GM18526 (cell line): ENCODE results near the gene CMTM8.

ENCODE experiments used
- POLR2A ChIP-seq: IDR thresholded peaks from 3 replicates; pipeline ENCODE4 v1.6.1; 2011; ENCODE audit not compliant: insufficient read length; ENCODE audit errors: extremely low read depth

CMTM8 gene

DNA sequence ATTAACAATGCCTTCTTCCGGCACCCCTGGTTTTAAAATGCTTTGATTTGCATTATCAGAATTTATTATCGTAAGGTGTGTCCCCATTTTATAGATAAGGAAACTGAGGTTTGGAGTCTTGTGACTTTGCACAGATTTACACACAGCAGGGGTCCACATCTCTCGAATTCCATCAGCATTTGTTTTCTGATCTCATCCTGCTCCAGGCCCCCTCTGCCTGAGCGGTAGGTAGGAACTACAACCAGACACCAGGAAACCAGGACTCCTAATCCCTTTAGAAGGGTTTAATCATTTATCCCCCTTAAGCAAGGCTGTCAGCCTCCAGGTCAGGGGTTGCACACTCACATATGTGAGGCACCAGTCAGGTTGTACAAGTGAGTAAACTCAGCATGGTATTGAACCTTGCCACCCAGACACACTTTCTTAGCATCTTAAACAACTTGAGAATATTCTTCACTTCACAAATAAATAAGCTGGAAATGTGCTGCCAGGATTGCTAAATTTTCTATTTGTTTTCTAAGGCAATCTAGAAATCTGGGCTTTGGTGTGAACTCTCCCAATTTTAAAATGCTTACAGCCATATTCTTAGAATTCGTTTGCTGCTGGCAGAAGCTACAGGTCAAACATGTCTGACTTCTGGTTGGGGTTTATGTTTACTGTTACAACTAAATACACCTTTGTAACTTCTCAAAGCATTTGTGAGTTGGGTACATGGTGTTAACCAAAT, 121.4 kb downstream of the CMTM8 start:
- TF ChIP-seq POLR2A = no peak

DNA sequence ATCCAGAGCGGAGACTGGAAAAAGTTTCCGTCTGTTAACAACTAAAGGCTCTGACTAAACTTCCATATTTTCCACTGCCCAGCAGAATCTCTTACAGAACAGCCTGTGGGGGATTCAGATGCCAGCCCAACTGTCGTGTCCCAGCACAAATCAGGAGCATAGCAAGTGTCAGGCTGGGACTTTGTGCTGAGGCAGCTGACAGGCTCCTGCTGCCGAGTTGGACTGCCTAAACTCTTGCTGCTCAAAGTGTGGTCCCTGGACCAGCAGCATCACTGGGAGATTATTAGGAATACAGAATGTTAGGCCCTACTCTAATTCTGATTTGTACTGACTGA, 122.0 kb downstream of the CMTM8 start:
- TF ChIP-seq POLR2A = no peak

DNA sequence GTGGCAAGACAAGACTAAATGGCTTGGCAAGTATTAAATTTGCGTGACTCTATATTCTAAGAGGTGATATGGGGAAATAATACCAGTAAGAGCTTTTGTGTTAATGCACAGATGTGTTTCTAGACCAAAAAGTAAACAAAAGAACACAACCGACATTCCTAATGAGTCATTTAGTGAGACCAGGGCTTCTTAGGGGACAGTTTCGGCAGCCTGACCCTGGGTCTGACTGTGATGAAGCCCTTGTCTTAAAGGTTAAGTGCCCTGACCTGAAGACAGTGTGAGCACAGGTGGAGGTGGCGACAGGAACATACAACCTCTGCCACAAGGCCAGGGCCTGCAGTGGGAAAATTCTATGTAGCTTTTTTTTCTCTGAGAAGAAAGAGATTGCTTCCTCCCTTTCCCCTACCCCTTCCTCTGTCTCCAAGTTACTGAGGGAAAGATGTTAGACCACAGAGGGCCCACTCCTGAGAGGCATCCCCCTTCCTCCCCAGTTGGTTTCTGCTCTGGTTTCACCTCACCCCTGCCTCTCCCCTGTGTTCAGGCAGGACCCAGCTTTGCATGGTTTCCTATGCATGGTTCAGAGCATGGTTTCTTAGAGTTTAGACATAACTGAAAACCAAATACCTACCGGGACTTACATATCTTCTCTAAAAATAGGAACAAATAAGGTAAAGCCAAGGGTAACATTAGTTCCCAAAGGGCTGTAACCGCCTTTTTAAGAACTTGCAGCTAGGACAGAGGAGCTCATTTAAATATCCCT, 128.3 kb downstream of the CMTM8 start:
- no peak for TF ChIP-seq POLR2A

DNA sequence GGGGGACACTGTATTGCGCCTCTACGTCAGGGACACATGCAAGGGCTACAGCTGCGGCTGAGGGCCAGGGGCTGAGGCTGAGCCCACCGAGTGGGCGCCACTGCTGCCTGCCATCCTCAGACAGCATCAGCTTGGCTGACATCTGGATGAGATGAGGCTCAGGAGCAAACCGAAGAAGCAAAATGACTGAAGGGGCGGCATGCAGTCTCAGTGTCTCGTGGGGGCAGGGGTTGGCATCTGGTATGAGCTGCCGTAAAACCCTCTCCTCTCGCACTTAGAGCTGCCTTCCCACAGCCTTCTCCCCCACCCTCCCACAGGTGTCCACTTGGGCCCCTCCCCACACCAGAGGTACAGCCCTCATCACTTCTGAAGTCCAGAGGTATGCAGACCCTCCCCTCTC, 129.0 kb downstream of the CMTM8 start:
- no peak for TF ChIP-seq POLR2A

DNA sequence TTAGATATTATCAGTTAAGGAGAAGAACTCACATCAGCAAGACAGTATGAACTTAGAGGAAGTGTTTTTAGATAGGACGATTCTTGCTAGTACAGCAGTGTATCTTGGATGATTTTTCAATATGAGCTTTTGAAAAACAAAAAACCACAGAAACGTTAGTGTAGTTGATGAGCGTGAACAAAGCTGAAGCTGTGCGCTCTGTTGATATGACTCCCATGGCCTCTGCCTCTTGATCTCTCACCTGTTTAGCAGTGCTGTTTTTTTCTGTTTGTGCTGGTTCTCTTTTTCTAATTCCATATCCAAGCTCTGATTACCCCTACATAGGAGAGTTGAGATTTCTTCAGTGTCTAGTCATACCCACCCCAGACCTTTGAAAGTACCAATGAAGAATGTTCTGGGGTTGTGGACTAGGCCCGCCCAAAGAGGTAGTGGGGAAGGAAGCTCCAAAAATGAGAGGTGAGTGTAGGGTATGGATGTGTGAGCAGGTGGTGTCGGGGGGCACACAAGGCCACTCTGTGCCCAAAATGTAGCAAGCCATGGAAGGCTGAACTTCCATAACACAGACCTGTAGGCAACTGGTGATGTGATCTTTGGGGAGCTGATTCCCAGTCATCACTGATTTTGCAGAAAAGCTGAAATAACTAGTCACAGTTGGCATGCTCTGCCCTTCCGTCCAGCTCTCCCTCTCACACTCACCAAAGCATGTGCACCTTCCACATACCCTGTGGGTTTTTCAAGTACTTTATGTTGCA, 133.2 kb downstream of the CMTM8 start:
- TF ChIP-seq POLR2A = no peak

DNA sequence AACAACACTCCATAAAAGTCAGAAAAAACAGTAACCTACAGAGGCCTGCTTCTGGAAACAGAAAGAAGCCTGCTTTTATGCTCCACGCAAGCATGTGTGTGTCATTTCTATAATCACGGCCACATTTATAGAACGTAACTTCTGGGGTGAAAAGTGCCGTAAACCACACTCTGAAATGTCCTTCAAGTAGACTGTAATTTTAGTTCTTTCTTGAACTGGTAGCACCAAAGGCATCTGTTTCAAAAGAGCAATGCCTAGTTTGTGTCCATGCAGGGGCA, 133.7 kb downstream of the CMTM8 start:
- TF ChIP-seq POLR2A = no peak

DNA sequence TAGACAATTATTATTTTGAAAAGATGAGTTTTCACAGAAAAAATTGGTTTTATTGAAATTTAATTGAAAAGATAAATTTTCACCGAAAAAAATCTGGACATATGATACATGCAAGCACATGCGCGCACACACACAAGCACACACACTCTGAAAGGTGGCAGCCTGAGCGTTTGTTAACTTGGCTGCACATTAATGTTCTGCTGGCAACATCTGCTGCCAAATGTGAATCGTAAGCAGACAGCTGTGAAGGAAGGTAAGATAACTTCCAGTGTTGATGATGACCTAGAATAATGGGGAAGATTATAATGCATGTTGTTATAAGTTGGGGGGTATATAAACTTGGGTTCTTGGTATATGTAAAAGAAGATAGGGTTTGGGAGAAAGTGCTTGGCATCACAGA, 134.8 kb downstream of the CMTM8 start:
- no peak for TF ChIP-seq POLR2A

DNA sequence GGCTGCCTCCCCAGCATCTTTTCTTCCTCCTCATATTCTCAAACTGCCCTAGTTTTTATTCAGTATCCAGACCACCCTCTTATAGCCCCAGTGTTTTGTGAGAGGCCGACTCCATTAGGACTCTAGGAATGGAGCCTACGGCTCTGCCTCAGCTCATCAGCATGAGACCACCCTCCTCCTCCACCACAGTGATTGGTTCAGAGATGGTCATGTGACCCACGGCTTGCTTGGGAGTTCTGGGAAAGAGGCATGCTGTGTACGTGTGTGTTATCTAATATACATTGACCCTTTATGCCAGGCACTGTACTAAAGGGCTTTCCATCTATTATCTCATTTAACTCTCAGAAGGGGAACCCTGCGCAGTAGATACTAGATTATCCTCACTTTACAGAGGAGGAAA, 135.4 kb downstream of the CMTM8 start:
- no peak for TF ChIP-seq POLR2A

DNA sequence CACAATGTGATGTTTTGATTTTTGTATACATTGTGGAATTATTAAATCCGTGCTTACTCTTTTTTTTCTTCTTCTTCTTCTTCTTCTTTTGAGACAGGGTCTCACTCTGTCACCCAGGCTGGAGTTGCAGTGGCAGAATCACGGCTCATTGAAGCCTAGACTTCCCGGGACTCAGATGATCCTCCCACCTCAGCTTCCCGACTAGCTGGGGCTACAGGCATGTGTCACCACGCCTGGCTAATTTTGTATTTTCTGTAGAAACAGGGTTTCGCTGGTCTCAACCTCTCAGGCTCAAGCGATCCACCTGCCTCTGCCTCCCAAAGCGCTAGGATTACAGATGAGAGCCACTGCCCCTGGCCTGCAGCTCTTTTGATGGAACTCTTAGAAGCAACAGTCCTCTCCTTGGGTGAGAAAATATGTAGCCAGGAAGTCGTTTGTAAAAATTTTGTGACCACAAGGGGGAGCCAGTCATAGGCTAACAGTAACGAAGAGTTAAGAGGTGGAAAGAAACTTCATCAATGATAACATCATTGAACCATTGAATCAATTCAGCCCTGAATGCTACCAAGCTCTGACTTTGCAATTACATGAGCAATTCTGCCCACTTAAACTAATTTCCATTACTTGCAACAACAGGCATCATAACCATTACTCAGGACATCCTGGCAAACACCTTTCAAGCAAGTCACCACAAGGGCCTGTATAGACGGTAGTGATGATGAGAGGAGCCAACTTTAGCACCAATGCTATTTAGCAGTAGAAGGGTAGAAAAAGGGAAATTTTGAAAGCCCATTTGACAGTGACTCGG, 136.5 kb downstream of the CMTM8 start:
- TF ChIP-seq POLR2A = no peak

DNA sequence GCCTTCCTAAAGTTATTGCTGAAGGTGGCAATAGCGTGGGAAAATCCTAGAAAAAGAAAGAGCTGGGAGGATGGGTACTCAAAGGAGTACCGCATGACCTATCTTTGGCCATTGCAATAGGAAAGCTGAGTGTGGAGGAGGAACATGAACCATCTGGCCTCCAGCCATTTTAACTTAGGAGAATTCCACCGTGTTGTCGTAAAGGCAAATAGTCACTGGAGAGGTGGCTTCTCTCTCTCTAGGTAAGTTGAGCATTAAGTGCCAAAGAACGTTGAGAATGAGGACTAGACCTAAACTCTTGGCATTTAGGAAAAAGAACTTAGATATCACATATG, 137.1 kb downstream of the CMTM8 start:
- no peak for TF ChIP-seq POLR2A

DNA sequence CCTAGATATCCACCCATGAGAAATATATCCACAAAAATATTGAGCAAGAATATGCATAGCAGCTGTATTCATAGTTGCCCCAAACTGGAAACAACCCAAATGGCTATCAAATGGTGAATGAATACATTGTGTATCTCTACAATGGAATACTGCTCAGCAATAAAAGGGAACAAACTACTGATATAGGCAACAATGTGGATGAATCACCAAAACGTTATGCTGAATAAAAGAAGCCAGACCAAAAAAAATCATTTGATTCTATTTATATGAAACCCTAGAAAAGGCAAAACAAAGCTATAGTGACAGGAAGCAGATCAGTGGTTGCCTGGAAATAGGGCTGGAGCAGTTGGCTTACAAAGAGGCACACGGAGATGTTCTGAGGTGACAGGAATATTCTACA, 137.6 kb downstream of the CMTM8 start:
- TF ChIP-seq POLR2A = no peak

DNA sequence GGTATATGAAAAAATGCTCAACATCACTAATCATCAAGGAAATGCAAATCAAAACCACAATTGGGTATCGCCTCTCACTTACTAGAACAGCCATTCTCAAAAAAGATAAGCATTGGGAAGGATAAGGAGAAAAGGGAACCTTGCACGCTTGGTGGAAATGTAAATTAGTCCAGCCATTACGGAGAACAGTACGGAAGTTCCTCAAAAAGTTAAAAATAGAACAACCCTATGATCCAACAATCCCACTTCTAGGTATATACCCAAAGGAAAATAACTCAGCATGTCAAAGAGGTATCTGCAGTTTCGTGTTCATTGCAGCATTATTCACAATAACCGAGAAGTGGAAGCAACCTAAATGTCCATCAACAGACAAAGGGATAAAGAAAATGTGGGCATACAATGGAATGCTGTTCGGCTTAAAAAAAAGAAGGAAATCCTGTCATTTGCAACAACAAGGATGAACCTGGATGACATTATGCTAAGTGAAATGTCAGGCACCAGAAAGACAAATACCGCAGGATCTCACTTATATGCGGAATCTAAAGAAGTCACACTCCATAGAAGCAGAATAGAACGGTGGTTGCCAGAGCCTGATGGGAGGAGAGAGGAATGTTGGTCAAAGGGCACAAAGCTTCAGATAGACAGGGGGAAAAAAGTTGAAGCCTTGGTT, 141.5 kb downstream of the CMTM8 start:
- no peak for TF ChIP-seq POLR2A

DNA sequence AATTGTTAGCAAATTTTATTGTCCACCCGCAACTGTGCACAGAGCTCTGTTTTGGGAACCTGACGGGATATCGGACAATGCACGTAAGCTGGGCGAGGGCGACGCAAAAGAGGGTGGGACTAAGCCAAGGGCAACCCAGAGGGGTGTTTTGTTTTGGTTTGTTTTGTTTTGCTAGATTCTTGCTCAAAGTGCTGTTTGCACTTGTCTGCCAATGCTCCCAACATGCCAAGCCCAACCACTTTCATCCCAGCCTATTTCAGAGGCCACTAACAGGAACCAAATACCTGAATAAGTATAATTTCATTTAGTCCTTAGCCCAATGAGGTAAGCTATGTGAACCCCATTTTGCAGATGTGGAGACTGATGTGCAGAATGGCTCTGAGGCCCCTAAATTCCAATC, 143.4 kb downstream of the CMTM8 start:
- no peak for TF ChIP-seq POLR2A

DNA sequence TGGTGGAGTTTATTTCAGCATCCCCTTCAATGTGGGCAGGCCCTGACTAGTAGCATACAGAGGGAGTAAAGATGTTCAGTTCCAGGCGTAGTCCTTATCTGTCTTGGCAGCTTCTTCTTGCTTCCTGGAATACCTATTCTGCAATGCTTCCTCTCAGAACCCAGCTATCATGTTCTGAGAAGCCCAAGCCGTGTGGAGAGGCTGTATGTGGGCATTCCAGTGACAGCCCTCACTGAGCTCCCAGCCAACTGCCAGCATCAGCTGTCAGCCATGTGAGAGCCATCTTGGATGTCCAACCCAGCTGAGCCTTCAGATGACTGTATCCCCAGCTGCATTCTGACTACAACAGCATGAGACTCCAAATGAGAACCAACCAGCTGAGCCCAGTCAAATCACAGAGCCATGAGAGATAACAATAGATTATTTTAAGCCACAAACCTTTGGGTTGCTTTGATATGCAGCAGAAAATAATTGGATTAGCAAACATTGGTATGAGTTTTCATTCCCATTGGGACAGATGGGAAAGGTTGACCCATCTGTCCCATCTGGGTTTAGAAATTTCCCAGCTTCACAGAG, 144.7 kb downstream of the CMTM8 start:
- no peak for TF ChIP-seq POLR2A

DNA sequence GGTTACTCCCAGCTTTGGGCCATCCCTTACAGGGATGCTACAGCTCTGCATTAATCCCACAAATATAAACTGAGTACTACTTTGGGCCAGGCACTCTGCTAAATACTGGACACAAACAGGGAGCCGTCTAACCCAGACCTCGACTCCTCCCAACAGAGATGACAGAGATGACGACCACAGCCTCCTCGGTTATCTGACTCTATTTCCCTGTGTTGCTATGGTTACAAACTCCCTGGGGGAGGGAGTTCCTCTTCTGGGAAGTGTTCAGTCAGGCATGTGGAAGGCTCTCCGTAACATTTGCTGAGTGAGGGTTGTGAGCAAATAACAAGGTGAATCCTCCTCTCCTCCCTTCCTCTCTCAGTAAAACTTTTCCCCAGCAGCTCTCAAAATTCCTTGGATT, 146.5 kb downstream of the CMTM8 start:
- TF ChIP-seq POLR2A = no peak
